Activated CD4-positive, CD25-positive, alpha-beta regulatory T cell treated with anti-CD3 and anti-CD28 coated beads, Interleukin-2, amount 50 U/mL, for 72 hours (primary cell): ENCODE measurements around the gene IFITM5.
A peak's percentile ranks its signal among the peaks of the same experiment; 100 is the strongest.

ENCODE experiments used
- DNase-seq: peaks from one replicate; pipeline ENCODE4 v3.0.0; 2021

The IFITM5 gene

GRCh38 chr11:282171-282570 lies 17.2 kb downstream of the IFITM5 start:
- DNase-seq, result peak; percentile 27

GRCh38 chr11:281486-282161 lies 17.7 kb downstream of the IFITM5 start:
- peak; percentile 37 for DNase-seq

- DNase-seq, result peak; percentile 45
Observed at GRCh38 chr11:280706-281485, 18.4 kb downstream of the IFITM5 start.

- peak; percentile 36 for DNase-seq
Observed at GRCh38 chr11:279966-280705, 19.2 kb downstream of the IFITM5 start.

- peak; percentile 37 for DNase-seq
Observed at GRCh38 chr11:279040-279965, 20.0 kb downstream of the IFITM5 start.

- peak; percentile 28 for DNase-seq
Observed at GRCh38 chr11:278001-278951, 21.1 kb downstream of the IFITM5 start, which contains the start of gene NLRP6. NLRP6 (plus strand) TSS chr11:278407; CDS start chr11:278570, 163 bp downstream.

GRCh38 chr11:276219-276618 lies 23.1 kb downstream of the IFITM5 start:
- no peak for DNase-seq

- DNase-seq, result no peak
Observed at GRCh38 chr11:272931-273198, 26.5 kb downstream of the IFITM5 start.

- DNase-seq, result peak; percentile 28
Observed at GRCh38 chr11:272195-272930, 27.0 kb downstream of the IFITM5 start.

- peak; percentile 30 for DNase-seq
Observed at GRCh38 chr11:271319-271715, 28.0 kb downstream of the IFITM5 start.

GRCh38 chr11:270451-271318 lies 28.6 kb downstream of the IFITM5 start:
- no peak for DNase-seq

GRCh38 chr11:269146-269890 lies 30.0 kb downstream of the IFITM5 start:
- peak; percentile 46 for DNase-seq

- DNase-seq, result peak; percentile 56
Observed at GRCh38 chr11:268716-269145, 30.6 kb downstream of the IFITM5 start.

GRCh38 chr11:267491-267994 lies 31.8 kb downstream of the IFITM5 start:
- peak; percentile 62 for DNase-seq

GRCh38 chr11:266676-267439 lies 32.5 kb downstream of the IFITM5 start:
- peak; percentile 41 for DNase-seq

GRCh38 chr11:261624-262023 lies 37.7 kb downstream of the IFITM5 start:
- no peak for DNase-seq

- DNase-seq, result no peak
Observed at GRCh38 chr11:259413-259812, 39.9 kb downstream of the IFITM5 start.
